ENCODE measurements around the gene FASTKD1. TPM values are rescaled to one million over a fixed set of nuclear protein-coding genes. Genes with fewer than 3 reads are reported as not detected.
"Not testable (repeated sequence)": the region's sequence is repeated elsewhere in the genome, so short reads cannot be mapped to it uniquely, and the experiment has no call there.

The FASTKD1 gene
- total RNA-seq (10 to 100 TPM; 53.8 to 55.7 TPM), polyA plus RNA-seq (16.4 TPM)

- Mint-ChIP-seq H3K36me3 (peaks cover 0 to 16% (median 0%) of the 10 kb centered on the region in 3 donors), H3K4me3 (peak within 1 kb of the TSS; percentile 93 to 100 (median 97)), H3K9me3 (no peaks in the 10 kb centered on the region), H3K27me3 (peaks cover 0 to 4% of the 10 kb centered on the region in 2 donors), H3K27ac (peak within 1 kb of the TSS; percentile 80 to 99 (median 95)), H3K4me1 (peaks cover 23 to 33% (median 30%) of the 10 kb centered on the region in 3 donors)
- Histone ChIP-seq H3K27ac (ENCODE audit: low read depth, low read length) (peak within 1 kb of the TSS; percentile 66), H3K4me1 (ENCODE audit: insufficient read depth, low read length) (peaks cover 5% of the 10 kb centered on the region), H3K4me3 (ENCODE audit: low read length) (peak within 1 kb of the TSS; percentile 78), H3K9me3 (ENCODE audit: low read length) (no peaks in the 10 kb centered on the region), H3K36me3 (ENCODE audit: insufficient read depth, low read length) (no peaks in the 10 kb centered on the region), H3K27me3 (ENCODE audit: insufficient read depth, low read length, poor library complexity, severe bottlenecking) (no peaks in the 10 kb centered on the region)
- CTCF ChIA-PET: interaction anchor here (0.7 to 2.0 kb wide), 5 partner anchors 10 to 355 kb away, joined by 3 to 8 read pairs (median 4); partner anchors contain the start of gene BBS5
- DNase-seq: peak; percentile 77 to 88 (median 80)
- POLR2A ChIA-PET: interaction anchor here (0.7 to 1.6 kb wide), 5 partner anchors 11 to 225 kb away, joined by 3 to 9 read pairs (median 4); partner anchors contain the start of genes PPIG and SSB
Observed at GRCh38 chr2:169573160-169573973, at the start of gene FASTKD1. Gene FASTKD1, minus strand, starts transcription at chr2:169573865. Its CDS starts 1,836 bp downstream, at chr2:169572029.

GRCh38 chr2:169623235-169623634, 49.6 kb upstream of the FASTKD1 start:
- no peak overlapping the region for H3K4me3 Mint-ChIP-seq

GRCh38 chr2:169620509-169620908, 46.8 kb upstream of the FASTKD1 start:
- no peaks in the 10 kb centered on the region for H3K27me3 Mint-ChIP-seq

More at GRCh38 chr2:169623235-169623634, 49.6 kb upstream of the FASTKD1 start:
- H3K4me1 Mint-ChIP-seq: peaks cover 29 to 37% (median 30%) of the 10 kb centered on the region in 3 donors
- H3K4me1 ChIP-seq (ENCODE audit: insufficient read depth, low read length): no peaks in the 10 kb centered on the region
- H3K9me3 Mint-ChIP-seq: peaks cover 0 to 2% (median 0%) of the 10 kb centered on the region in 5 donors
- no peaks in the 10 kb centered on the region for H3K9me3 ChIP-seq (ENCODE audit: low read length)
- peak overlapping the region in 3 of 8 donors; percentile 2 to 44 (median 7) for H3K27ac Mint-ChIP-seq
- no peaks in the 10 kb centered on the region for H3K27me3 Mint-ChIP-seq
- no peak overlapping the region for H3K4me3 ChIP-seq (ENCODE audit: low read length)
- H3K36me3 ChIP-seq (ENCODE audit: insufficient read depth, low read length): peaks cover 13% of the 10 kb centered on the region
- H3K27me3 ChIP-seq (ENCODE audit: insufficient read depth, low read length, poor library complexity, severe bottlenecking): no peaks in the 10 kb centered on the region
- peaks cover 16 to 82% (median 30%) of the 10 kb centered on the region in 3 donors for H3K36me3 Mint-ChIP-seq
- POLR2A ChIA-PET: no interaction called here
- no peak overlapping the region for H3K27ac ChIP-seq (ENCODE audit: low read depth, low read length)
- CTCF ChIA-PET: no interaction called here
- no peak for DNase-seq

GRCh38 chr2:169619946-169620345, 46.3 kb upstream of the FASTKD1 start:
- Histone ChIP-seq H3K4me3 (ENCODE audit: low read length) (no peak overlapping the region), H3K36me3 (ENCODE audit: insufficient read depth, low read length) (peaks cover 19% of the 10 kb centered on the region), H3K9me3 (ENCODE audit: low read length) (no peaks in the 10 kb centered on the region), H3K27ac (ENCODE audit: low read depth, low read length) (no peak overlapping the region), H3K4me1 (ENCODE audit: insufficient read depth, low read length) (no peaks in the 10 kb centered on the region), H3K27me3 (ENCODE audit: insufficient read depth, low read length, poor library complexity, severe bottlenecking) (no peaks in the 10 kb centered on the region)
- DNase-seq: no peak
- peak overlapping the region in 2 of 8 donors; percentile 17 to 52 for H3K27ac Mint-ChIP-seq
- H3K27me3 Mint-ChIP-seq: no peaks in the 10 kb centered on the region
- ChIA-PET POLR2A (no interaction called here), CTCF (no interaction called here)
- H3K4me3 Mint-ChIP-seq: no peak overlapping the region
- H3K9me3 Mint-ChIP-seq: peaks cover 0 to 7% (median 2%) of the 10 kb centered on the region in 5 donors
- peaks cover 46 to 89% (median 55%) of the 10 kb centered on the region in 3 donors for H3K36me3 Mint-ChIP-seq
- H3K4me1 Mint-ChIP-seq: peaks cover 43 to 56% (median 50%) of the 10 kb centered on the region in 3 donors

More at GRCh38 chr2:169620509-169620908, 46.8 kb upstream of the FASTKD1 start:
- H3K36me3 ChIP-seq (ENCODE audit: insufficient read depth, low read length): peaks cover 15% of the 10 kb centered on the region
- no peaks in the 10 kb centered on the region for H3K27me3 ChIP-seq (ENCODE audit: insufficient read depth, low read length, poor library complexity, severe bottlenecking)
- POLR2A ChIA-PET: no interaction called here
- H3K4me3 ChIP-seq (ENCODE audit: low read length): no peak overlapping the region
- CTCF ChIA-PET: no interaction called here
- Mint-ChIP-seq H3K36me3 (peaks cover 40 to 89% (median 50%) of the 10 kb centered on the region in 3 donors), H3K4me3 (no peak overlapping the region), H3K4me1 (peaks cover 43 to 56% (median 50%) of the 10 kb centered on the region in 3 donors), H3K27ac (peak overlapping the region in 2 of 8 donors; percentile 52 to 84), H3K9me3 (peaks cover 0 to 7% (median 2%) of the 10 kb centered on the region in 5 donors)
- no peaks in the 10 kb centered on the region for H3K9me3 ChIP-seq (ENCODE audit: low read length)
- no peak for DNase-seq
- H3K27ac ChIP-seq (ENCODE audit: low read depth, low read length): no peak overlapping the region
- H3K4me1 ChIP-seq (ENCODE audit: insufficient read depth, low read length): no peaks in the 10 kb centered on the region

- peaks cover 52 to 90% (median 58%) of the 10 kb centered on the region in 3 donors for H3K36me3 Mint-ChIP-seq
- H3K27me3 Mint-ChIP-seq, CTCF ChIA-PET: not testable (repeated sequence)
Observed at GRCh38 chr2:169615982-169616381, 42.3 kb upstream of the FASTKD1 start.

GRCh38 chr2:169613876-169614275, 40.2 kb upstream of the FASTKD1 start:
- ChIA-PET POLR2A (no interaction called here), CTCF (no interaction called here)
- H3K4me1 Mint-ChIP-seq: peaks cover 21 to 27% (median 26%) of the 10 kb centered on the region in 3 donors
- no peaks in the 10 kb centered on the region for H3K27me3 Mint-ChIP-seq
- H3K27ac ChIP-seq (ENCODE audit: low read depth, low read length): no peak overlapping the region
- H3K4me3 ChIP-seq (ENCODE audit: low read length): no peak overlapping the region
- H3K9me3 ChIP-seq (ENCODE audit: low read length): no peaks in the 10 kb centered on the region
- peaks cover 39% of the 10 kb centered on the region for H3K36me3 ChIP-seq (ENCODE audit: insufficient read depth, low read length)
- no peak overlapping the region for H3K4me3 Mint-ChIP-seq
- peaks cover 47 to 91% (median 56%) of the 10 kb centered on the region in 3 donors for H3K36me3 Mint-ChIP-seq
- H3K4me1 ChIP-seq (ENCODE audit: insufficient read depth, low read length): no peaks in the 10 kb centered on the region
- no peaks in the 10 kb centered on the region for H3K27me3 ChIP-seq (ENCODE audit: insufficient read depth, low read length, poor library complexity, severe bottlenecking)
- H3K27ac Mint-ChIP-seq: no peak overlapping the region
- peaks cover 0 to 7% (median 2%) of the 10 kb centered on the region in 5 donors for H3K9me3 Mint-ChIP-seq
- no peak for DNase-seq

More at GRCh38 chr2:169615982-169616381, 42.3 kb upstream of the FASTKD1 start:
- H3K9me3 ChIP-seq (ENCODE audit: low read length); H3K27me3 ChIP-seq (ENCODE audit: insufficient read depth, low read length, poor library complexity, severe bottlenecking); H3K4me3 ChIP-seq (ENCODE audit: low read length); H3K9me3 Mint-ChIP-seq; DNase-seq; H3K4me1 ChIP-seq (ENCODE audit: insufficient read depth, low read length); POLR2A ChIA-PET; H3K4me3 Mint-ChIP-seq; H3K27ac ChIP-seq (ENCODE audit: low read depth, low read length): not testable (repeated sequence)
- peaks cover 28% of the 10 kb centered on the region for H3K36me3 ChIP-seq (ENCODE audit: insufficient read depth, low read length)
- Mint-ChIP-seq H3K4me1 (peaks cover 36 to 43% (median 42%) of the 10 kb centered on the region in 3 donors), H3K27ac (peak overlapping the region in 2 of 8 donors; percentile 29 to 64)

- Histone ChIP-seq H3K9me3 (ENCODE audit: low read length) (no peaks in the 10 kb centered on the region), H3K4me3 (ENCODE audit: low read length) (no peak overlapping the region), H3K27me3 (ENCODE audit: insufficient read depth, low read length, poor library complexity, severe bottlenecking) (no peaks in the 10 kb centered on the region), H3K36me3 (ENCODE audit: insufficient read depth, low read length) (peaks cover 42% of the 10 kb centered on the region), H3K27ac (ENCODE audit: low read depth, low read length) (no peak overlapping the region), H3K4me1 (ENCODE audit: insufficient read depth, low read length) (no peaks in the 10 kb centered on the region)
- peaks cover 9 to 82% (median 30%) of the 10 kb centered on the region in 3 donors for H3K36me3 Mint-ChIP-seq
- POLR2A ChIA-PET: no interaction called here
- no peak for DNase-seq
- no peaks in the 10 kb centered on the region for H3K27me3 Mint-ChIP-seq
- no peaks in the 10 kb centered on the region for H3K9me3 Mint-ChIP-seq
- H3K4me3 Mint-ChIP-seq: no peak overlapping the region
- H3K27ac Mint-ChIP-seq: no peak overlapping the region
- H3K4me1 Mint-ChIP-seq: peaks cover 0 to 1% (median 0%) of the 10 kb centered on the region in 3 donors
- CTCF ChIA-PET: no interaction called here
Observed at GRCh38 chr2:169609264-169609663, 35.6 kb upstream of the FASTKD1 start.

- Histone ChIP-seq H3K27ac (ENCODE audit: low read depth, low read length) (no peak overlapping the region), H3K4me1 (ENCODE audit: insufficient read depth, low read length) (peaks cover 10% of the 10 kb centered on the region), H3K27me3 (ENCODE audit: insufficient read depth, low read length, poor library complexity, severe bottlenecking) (no peaks in the 10 kb centered on the region), H3K4me3 (ENCODE audit: low read length) (no peak overlapping the region), H3K36me3 (ENCODE audit: insufficient read depth, low read length) (no peaks in the 10 kb centered on the region), H3K9me3 (ENCODE audit: low read length) (no peaks in the 10 kb centered on the region)
- H3K4me1 Mint-ChIP-seq: peaks cover 31 to 67% (median 52%) of the 10 kb centered on the region in 3 donors
- CTCF ChIA-PET: interaction anchor here (1.2 kb wide), 1 partner anchor 14 kb away, joined by 3 read pairs; no protein-coding TSS in a partner anchor
- H3K36me3 Mint-ChIP-seq: peaks cover 0 to 30% (median 3%) of the 10 kb centered on the region in 3 donors
- no peak for DNase-seq
- H3K4me3 Mint-ChIP-seq: no peak overlapping the region
- no peaks in the 10 kb centered on the region for H3K27me3 Mint-ChIP-seq
- H3K27ac Mint-ChIP-seq: peak overlapping the region in 1 of 8 donors; percentile 33
- POLR2A ChIA-PET: no interaction called here
- H3K9me3 Mint-ChIP-seq: no peaks in the 10 kb centered on the region
Observed at GRCh38 chr2:169599568-169599967, 25.9 kb upstream of the FASTKD1 start.

Measured in CD8-positive, alpha-beta memory T cell (primary cell).